ENCODE results near the gene EGF. TPM values are rescaled to one million over a fixed set of nuclear protein-coding genes. Genes with fewer than 3 reads are reported as not detected.

Gene EGF
- total RNA-seq, 2 experiments from 2014 or later = not detected

GRCh38 chr4:109879636-109880314 is 32.9 kb upstream of the EGF start:
- DNase-seq (no peak), ATAC-seq (no peak)
- ChIA-PET CTCF (no interaction called here), POLR2A (no interaction called here)
- Mint-ChIP-seq H3K36me3 (ENCODE audit: low read depth) (no peaks in the 10 kb centered on the region), H3K4me3 (no peak overlapping the region), H3K27me3 (ENCODE audit: low read depth) (peaks cover 9% of the 10 kb centered on the region), H3K4me1 (ENCODE audit: low read depth) (no peaks in the 10 kb centered on the region), H3K27ac (no peak overlapping the region), H3K9me3 (ENCODE audit: insufficient read depth) (no peaks in the 10 kb centered on the region)

GRCh38 chr4:109886303-109886702 is 26.4 kb upstream of the EGF start:
- H3K27me3 Mint-ChIP-seq (ENCODE audit: low read depth) = peaks cover 7% of the 10 kb centered on the region
- no peak overlapping the region for H3K27ac Mint-ChIP-seq
- H3K4me1 Mint-ChIP-seq (ENCODE audit: low read depth) = no peaks in the 10 kb centered on the region
- DNase-seq (no peak), ATAC-seq (no peak)
- no peaks in the 10 kb centered on the region for H3K9me3 Mint-ChIP-seq (ENCODE audit: insufficient read depth)
- ChIA-PET CTCF (no interaction called here), POLR2A (no interaction called here)
- H3K36me3 Mint-ChIP-seq (ENCODE audit: low read depth) = no peaks in the 10 kb centered on the region
- H3K4me3 Mint-ChIP-seq = no peak overlapping the region

GRCh38 chr4:109887071-109887470 is 25.6 kb upstream of the EGF start:
- Mint-ChIP-seq H3K27ac (no peak overlapping the region), H3K36me3 (ENCODE audit: low read depth) (no peaks in the 10 kb centered on the region), H3K27me3 (ENCODE audit: low read depth) (peaks cover 6% of the 10 kb centered on the region), H3K9me3 (ENCODE audit: insufficient read depth) (no peaks in the 10 kb centered on the region), H3K4me3 (no peak overlapping the region), H3K4me1 (ENCODE audit: low read depth) (no peaks in the 10 kb centered on the region)
- CTCF ChIA-PET = no interaction called here
- POLR2A ChIA-PET = no interaction called here
- DNase-seq (no peak), ATAC-seq (no peak)

GRCh38 chr4:109890076-109890475 is 22.6 kb upstream of the EGF start:
- CTCF ChIA-PET = no interaction called here
- H3K36me3 Mint-ChIP-seq (ENCODE audit: low read depth) = no peaks in the 10 kb centered on the region
- no peaks in the 10 kb centered on the region for H3K27me3 Mint-ChIP-seq (ENCODE audit: low read depth)
- H3K9me3 Mint-ChIP-seq (ENCODE audit: insufficient read depth) = no peaks in the 10 kb centered on the region
- H3K27ac Mint-ChIP-seq = no peak overlapping the region
- DNase-seq (no peak), ATAC-seq (no peak)
- H3K4me1 Mint-ChIP-seq (ENCODE audit: low read depth) = no peaks in the 10 kb centered on the region
- POLR2A ChIA-PET = no interaction called here
- no peak overlapping the region for H3K4me3 Mint-ChIP-seq

GRCh38 chr4:109902559-109903251 is 10.0 kb upstream of the EGF start:
- Mint-ChIP-seq H3K4me1 (ENCODE audit: low read depth) (no peaks in the 10 kb centered on the region), H3K9me3 (ENCODE audit: insufficient read depth) (no peaks in the 10 kb centered on the region), H3K4me3 (no peak overlapping the region), H3K27ac (no peak overlapping the region), H3K36me3 (ENCODE audit: low read depth) (no peaks in the 10 kb centered on the region), H3K27me3 (ENCODE audit: low read depth) (peaks cover 16% of the 10 kb centered on the region)
- POLR2A ChIA-PET = no interaction called here
- ATAC-seq (no peak), DNase-seq (no peak)
- CTCF ChIA-PET = no interaction called here

GRCh38 chr4:109908731-109909130 is 4.0 kb upstream of the EGF start:
- no peak for ATAC-seq
- no peaks in the 10 kb centered on the region for H3K9me3 Mint-ChIP-seq (ENCODE audit: insufficient read depth)
- no peaks in the 10 kb centered on the region for H3K36me3 Mint-ChIP-seq (ENCODE audit: low read depth)
- H3K27me3 Mint-ChIP-seq (ENCODE audit: low read depth) = peaks cover 22% of the 10 kb centered on the region
- CTCF ChIA-PET = no interaction called here
- no peaks in the 10 kb centered on the region for H3K4me1 Mint-ChIP-seq (ENCODE audit: low read depth)
- no peak for DNase-seq
- POLR2A ChIA-PET = no interaction called here
- no peak overlapping the region for H3K27ac Mint-ChIP-seq
- H3K4me3 Mint-ChIP-seq = no peak overlapping the region

GRCh38 chr4:109910256-109910655 is 2.4 kb upstream of the EGF start:
- DNase-seq = no peak
- Mint-ChIP-seq H3K4me1 (ENCODE audit: low read depth) (no peaks in the 10 kb centered on the region), H3K36me3 (ENCODE audit: low read depth) (no peaks in the 10 kb centered on the region), H3K4me3 (no peak overlapping the region), H3K9me3 (ENCODE audit: insufficient read depth) (no peaks in the 10 kb centered on the region), H3K27me3 (ENCODE audit: low read depth) (peaks cover 31% of the 10 kb centered on the region), H3K27ac (no peak overlapping the region)
- POLR2A ChIA-PET = no interaction called here
- CTCF ChIA-PET = interaction anchor here (0.7 kb wide), 1 partner anchor 141 kb away, joined by 3 read pairs; no protein-coding TSS in a partner anchor
- ATAC-seq = no peak

GRCh38 chr4:109913596-109914241 is 1.0 kb downstream of the EGF start:
- Mint-ChIP-seq H3K9me3 (ENCODE audit: insufficient read depth) (no peaks in the 10 kb centered on the region), H3K27me3 (ENCODE audit: low read depth) (peaks cover 13% of the 10 kb centered on the region), H3K27ac (no peak overlapping the region), H3K36me3 (ENCODE audit: low read depth) (no peaks in the 10 kb centered on the region), H3K4me1 (ENCODE audit: low read depth) (no peaks in the 10 kb centered on the region), H3K4me3 (no peak overlapping the region)
- CTCF ChIA-PET = no interaction called here
- DNase-seq (no peak), ATAC-seq (no peak)
- POLR2A ChIA-PET = no interaction called here

- Mint-ChIP-seq H3K27ac (no peak overlapping the region), H3K36me3 (ENCODE audit: low read depth) (no peaks in the 10 kb centered on the region), H3K9me3 (ENCODE audit: insufficient read depth) (no peaks in the 10 kb centered on the region), H3K4me1 (ENCODE audit: low read depth) (no peaks in the 10 kb centered on the region), H3K4me3 (no peak overlapping the region), H3K27me3 (ENCODE audit: low read depth) (peaks cover 13% of the 10 kb centered on the region)
- DNase-seq = no peak
- no peak for ATAC-seq
- POLR2A ChIA-PET = no interaction called here
- CTCF ChIA-PET = no interaction called here
These were observed 1.6 kb downstream of the EGF start for GRCh38 chr4:109914322-109914721.

- POLR2A ChIA-PET = no interaction called here
- Mint-ChIP-seq H3K9me3 (ENCODE audit: insufficient read depth) (no peaks in the 10 kb centered on the region), H3K27ac (no peak overlapping the region), H3K4me3 (no peak overlapping the region), H3K27me3 (ENCODE audit: low read depth) (peaks cover 11% of the 10 kb centered on the region), H3K4me1 (ENCODE audit: low read depth) (no peaks in the 10 kb centered on the region), H3K36me3 (ENCODE audit: low read depth) (no peaks in the 10 kb centered on the region)
- ATAC-seq (no peak), DNase-seq (no peak)
- CTCF ChIA-PET = no interaction called here
These were observed 2.8 kb downstream of the EGF start for GRCh38 chr4:109915385-109916026.

GRCh38 chr4:109916027-109916409 is 3.3 kb downstream of the EGF start:
- H3K4me1 Mint-ChIP-seq (ENCODE audit: low read depth) = no peaks in the 10 kb centered on the region
- POLR2A ChIA-PET = no interaction called here
- no peaks in the 10 kb centered on the region for H3K36me3 Mint-ChIP-seq (ENCODE audit: low read depth)
- H3K4me3 Mint-ChIP-seq = no peak overlapping the region
- CTCF ChIA-PET = no interaction called here
- H3K27me3 Mint-ChIP-seq (ENCODE audit: low read depth) = peaks cover 11% of the 10 kb centered on the region
- DNase-seq (no peak), ATAC-seq (no peak)
- no peaks in the 10 kb centered on the region for H3K9me3 Mint-ChIP-seq (ENCODE audit: insufficient read depth)
- no peak overlapping the region for H3K27ac Mint-ChIP-seq

GRCh38 chr4:109921384-109921808 is 8.7 kb downstream of the EGF start:
- ChIA-PET POLR2A (no interaction called here), CTCF (no interaction called here)
- Mint-ChIP-seq H3K27me3 (ENCODE audit: low read depth) (peaks cover 3% of the 10 kb centered on the region), H3K9me3 (ENCODE audit: insufficient read depth) (no peaks in the 10 kb centered on the region), H3K27ac (no peak overlapping the region), H3K4me1 (ENCODE audit: low read depth) (no peaks in the 10 kb centered on the region), H3K36me3 (ENCODE audit: low read depth) (no peaks in the 10 kb centered on the region), H3K4me3 (no peak overlapping the region)
- no peak for ATAC-seq
- no peak for DNase-seq
